ENCODE results near the gene KRT86.
"Not testable (repeated sequence)": the region's sequence is repeated elsewhere in the genome, so short reads cannot be mapped to it uniquely, and the experiment has no call there.

The KRT86 gene

DNA sequence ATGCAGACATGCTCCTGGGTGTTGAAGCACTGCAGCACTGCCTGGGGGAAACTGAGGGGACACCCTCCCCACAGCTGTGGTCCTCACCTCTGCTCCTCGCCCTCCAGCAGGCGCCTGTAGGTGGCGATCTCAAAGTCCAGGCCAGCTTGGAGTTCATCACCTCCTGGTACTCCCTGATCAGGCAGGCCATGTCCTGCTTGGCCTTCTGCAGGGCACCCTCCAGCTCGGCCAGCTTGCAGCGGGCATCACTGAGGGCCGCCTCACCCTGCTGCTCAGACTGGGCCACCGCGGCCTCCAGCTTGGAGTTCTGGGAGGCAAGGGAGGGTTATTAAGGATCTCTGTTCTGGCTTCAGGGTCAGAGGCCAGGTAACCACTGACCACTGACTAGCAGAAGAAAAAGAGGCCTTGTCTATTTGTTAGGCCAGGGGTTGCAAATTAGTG is 22.2 kb upstream of the KRT86 start:
- not testable (repeated sequence) for DNase-seq

GRCh38 chr12:52252728-52253343 is 21.6 kb upstream of the KRT86 start:
- no peak for DNase-seq

DNA sequence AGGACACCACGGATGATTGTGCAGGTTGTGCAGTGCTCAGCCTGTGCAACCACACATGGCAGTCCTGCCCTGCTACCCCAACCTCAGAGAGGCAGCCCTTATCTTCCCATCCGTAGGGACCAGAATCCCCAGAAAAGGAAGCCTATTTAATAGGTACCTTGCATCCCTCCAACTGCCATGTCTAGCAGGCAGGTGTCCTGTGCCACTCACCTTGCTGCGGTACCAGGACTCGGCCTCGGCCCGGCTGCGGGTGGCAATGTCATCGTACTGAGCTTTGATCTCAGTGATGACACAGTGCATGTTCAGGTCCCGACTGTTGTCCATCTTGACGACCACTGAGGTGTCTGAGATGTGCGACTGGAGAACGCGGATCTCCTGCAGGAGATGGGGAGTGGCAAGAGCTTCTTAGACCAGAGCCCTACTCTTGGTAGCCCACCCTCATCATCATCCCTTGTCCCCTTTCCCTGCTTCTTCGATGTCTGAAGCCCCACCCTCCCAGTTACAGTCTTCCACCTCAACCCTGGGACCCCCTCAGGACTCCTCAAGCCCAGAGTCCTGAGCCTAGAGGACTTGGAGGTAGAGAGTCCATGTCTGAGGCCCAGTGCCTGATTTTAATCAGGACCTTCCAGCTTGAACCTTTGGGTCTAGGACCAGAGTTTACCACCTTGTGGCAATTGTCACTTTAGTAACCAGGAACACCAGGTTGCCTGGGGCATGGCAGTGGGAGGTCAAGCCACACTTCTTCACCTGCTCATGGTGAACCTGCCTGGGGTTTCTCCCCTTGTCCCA is 20.9 kb upstream of the KRT86 start:
- no peak for DNase-seq

DNA sequence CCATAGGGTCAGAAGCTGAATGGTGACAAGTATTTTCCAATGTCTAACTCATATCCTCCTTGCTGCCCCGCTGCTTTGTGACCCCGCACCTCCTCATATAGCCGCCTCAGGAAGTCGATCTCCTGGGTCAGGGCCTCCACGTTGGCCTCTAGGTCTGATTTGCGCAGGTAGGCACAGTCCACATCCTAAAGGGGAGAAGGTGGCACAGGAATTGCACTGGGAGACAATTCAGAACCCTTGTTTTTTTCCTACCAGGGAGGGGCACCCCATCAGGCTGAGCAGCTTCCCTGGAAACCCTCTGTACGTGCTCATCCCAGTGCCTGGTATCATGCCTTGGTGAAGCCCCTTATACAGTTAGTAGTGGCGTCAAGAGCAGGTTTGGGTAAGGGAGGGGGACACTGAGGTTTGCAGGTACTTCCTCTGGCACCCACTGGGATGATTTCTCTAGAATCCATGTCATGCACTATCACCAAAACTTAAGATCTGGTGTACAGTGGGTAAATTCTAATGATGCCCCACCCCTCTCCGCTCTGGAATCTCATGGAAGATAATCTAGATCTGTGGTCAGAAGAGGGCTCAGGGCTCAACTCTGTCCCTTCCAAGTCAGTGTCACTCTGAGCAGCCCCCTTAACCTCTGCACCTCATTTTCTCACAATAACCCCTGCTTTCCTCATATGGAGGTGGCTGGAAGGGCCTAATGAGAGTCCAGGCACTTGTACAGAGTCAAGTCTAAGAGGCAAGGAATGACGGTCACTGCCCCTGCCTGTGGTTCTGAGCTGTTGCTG is 20.1 kb upstream of the KRT86 start:
- no peak for DNase-seq

GRCh38 chr12:52254965-52255751 is 19.3 kb upstream of the KRT86 start:
- no peak for DNase-seq

GRCh38 chr12:52255926-52256583 is 18.4 kb upstream of the KRT86 start:
- no peak for DNase-seq

GRCh38 chr12:52256584-52256935 is 17.9 kb upstream of the KRT86 start:
- no peak for DNase-seq

GRCh38 chr12:52257074-52257551 is 17.3 kb upstream of the KRT86 start:
- DNase-seq: no peak

- not testable (repeated sequence) for DNase-seq
Measured at GRCh38 chr12:52257922-52258321, 16.5 kb upstream of the KRT86 start.

- no peak for DNase-seq
Measured at GRCh38 chr12:52258335-52258901, 16.0 kb upstream of the KRT86 start.

- no peak for DNase-seq
Measured at GRCh38 chr12:52259657-52260243, 14.7 kb upstream of the KRT86 start.

DNA sequence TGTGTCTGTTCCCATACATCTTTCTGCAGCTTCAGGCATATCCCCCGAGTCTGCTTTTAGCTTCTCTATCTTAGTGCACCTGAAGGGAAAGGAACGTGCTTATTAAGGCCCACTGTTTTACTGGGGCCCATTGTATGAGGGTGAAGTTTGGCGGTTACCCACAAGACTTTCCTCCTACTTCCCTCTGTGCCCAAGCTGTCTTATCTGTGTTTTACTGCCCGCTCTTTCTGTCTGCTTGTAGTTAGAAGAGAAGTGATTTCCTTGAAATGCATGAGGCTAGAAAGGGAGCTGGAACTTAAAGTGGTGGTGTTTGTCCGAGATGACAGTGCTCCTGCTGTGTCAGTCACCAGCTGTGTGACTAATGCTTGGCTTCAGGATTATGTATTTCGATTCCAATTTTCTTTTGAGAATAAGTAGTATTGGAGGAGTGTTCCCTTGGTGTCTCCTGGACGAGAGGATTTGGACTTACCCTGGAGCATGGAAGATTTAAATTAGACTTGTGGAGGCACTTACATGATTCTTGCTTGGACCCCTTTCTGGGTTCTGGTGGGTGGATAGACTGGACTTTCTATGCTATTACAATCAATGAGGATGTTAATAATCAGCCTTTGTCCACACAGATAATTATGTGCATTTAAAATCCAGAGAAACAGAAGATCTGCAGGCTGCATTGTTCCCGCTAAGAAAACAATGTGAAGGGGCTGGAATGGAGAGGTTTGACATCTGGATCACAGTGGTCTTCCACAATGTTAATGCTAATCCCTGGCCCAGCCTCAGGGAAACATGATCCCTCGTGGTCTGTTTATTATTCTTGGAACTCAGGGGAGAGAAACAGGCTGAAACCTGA is 13.9 kb upstream of the KRT86 start:
- no peak for DNase-seq

- DNase-seq: no peak
Measured at GRCh38 chr12:52261208-52261484, 13.3 kb upstream of the KRT86 start.

- no peak for DNase-seq
Measured at GRCh38 chr12:52262286-52262685, 12.2 kb upstream of the KRT86 start.

DNA sequence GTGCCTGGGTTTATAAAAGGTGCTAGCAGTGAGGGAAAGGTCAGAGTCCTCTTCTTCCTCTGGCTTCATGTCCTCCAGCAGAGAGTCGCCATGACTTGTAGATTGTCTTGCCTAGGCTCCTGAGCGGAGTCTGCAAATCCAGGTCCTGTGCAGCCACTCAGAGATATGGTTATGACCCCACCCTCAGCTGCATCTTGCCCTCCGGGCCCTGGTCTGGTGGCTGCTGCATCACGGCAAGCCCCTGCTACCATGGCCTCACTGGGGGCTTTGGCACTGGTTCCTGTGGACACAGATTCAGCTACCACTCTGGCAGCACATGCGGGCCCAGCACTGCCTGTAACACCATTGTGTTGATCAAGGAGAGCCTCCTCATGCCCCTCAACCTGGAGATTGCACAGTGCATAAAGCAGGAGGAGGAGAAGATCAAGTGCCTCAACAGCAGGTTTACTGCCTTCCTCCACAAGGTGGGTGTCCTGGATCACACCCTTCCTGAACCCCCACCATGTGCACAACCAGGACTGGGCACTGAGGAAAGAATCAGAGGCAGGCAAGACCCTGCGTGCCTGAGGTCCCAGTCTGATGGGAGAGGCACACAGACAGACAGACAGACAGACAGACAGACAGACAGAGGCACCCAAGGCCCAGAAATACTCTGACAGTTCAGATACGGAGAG is 10.5 kb upstream of the KRT86 start:
- DNase-seq: no peak

DNA sequence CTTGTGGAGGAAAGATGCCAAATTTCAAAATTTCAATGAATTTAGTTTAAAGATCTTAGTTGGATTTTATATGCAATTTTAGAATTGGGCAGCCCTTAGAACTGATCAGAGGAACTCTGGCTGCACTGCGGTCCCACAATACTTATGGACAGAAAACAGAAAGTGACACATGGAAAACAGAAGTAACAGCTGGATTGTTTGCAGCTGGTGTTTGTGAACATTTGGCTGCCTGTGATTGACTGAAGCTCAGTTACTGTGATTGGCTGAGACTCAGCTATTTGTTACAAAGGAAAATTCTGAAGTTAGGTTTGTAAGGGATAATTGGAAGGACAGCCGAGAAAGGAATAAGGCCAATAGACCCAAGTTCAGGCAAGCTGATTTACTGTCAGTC is 10.0 kb upstream of the KRT86 start:
- DNase-seq: no peak

GRCh38 chr12:52266514-52266913 is 7.9 kb upstream of the KRT86 start:
- DNase-seq: no peak

GRCh38 chr12:52267266-52267665 is 7.2 kb upstream of the KRT86 start:
- no peak for DNase-seq

DNA sequence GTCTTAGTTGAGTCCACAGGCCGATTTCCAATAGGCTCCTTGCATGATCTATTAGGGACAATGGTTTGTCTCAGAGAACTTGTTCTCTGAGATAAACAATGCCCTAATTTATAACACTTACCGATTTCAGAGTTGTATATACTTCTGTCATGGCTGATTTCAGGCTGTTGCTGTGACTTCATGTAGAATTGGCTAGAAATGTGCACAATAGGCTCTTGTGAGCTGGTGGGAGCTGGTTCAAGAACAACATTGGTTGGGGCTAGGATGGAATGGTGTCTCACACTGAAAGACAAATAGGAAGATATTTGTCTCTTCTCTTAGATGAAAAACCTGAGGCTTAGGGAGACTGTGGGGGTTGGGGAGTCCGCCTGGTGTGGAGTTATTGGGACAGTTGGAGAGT is 6.7 kb upstream of the KRT86 start:
- no peak for DNase-seq

GRCh38 chr12:52268212-52268611 is 6.2 kb upstream of the KRT86 start:
- DNase-seq: no peak

Measured in NCI-H1048 (cell line).